OCI-LY7 (cell line): ENCODE results near the gene LILRB2. TPM values are rescaled to one million over a fixed set of nuclear protein-coding genes. Genes with fewer than 3 reads are reported as not detected.

ENCODE experiments used
- BruUV-seq: library from RNA; stranded (reverse); fragments of 400-500 nt; replicated peaks from 2 replicates; lab custom pipeline; 2021; lab: Mats Ljungman, UMichigan
- CTCF ChIA-PET: fragments of 300-600 bp; sonication (Branson Sonifier 250); formaldehyde crosslinking; loops from one replicate; lab custom pipeline; 2022; ENCODE audit warnings: antibody characterized with exemption; ENCODE audit not compliant: unreplicated experiment; lab: Charles Lee
- POLR2A ChIA-PET: fragments of 300-600 bp; sonication (Branson Sonifier 250); formaldehyde crosslinking; loops from one replicate; lab custom pipeline; 2022; ENCODE audit warnings: antibody characterized with exemption; lab: Charles Lee
- DNase-seq: peaks from one replicate; pipeline ENCODE4 v3.0.0-alpha.2; 2015; ENCODE audit warnings: low spot score
- H2AFZ ChIP-seq: fragments of 200-600 bp; sonication (generic), shearing (Covaris generic); 2 replicates; pipeline ENCODE4 v1.6.1; 2014; ENCODE audit warnings: mild to moderate bottlenecking, antibody characterized with exemption, low read length, moderate library complexity
- H3K27ac ChIP-seq: fragments of 200-600 bp; sonication (generic); 2 replicates; pipeline ENCODE4 v1.5.1; 2014; ENCODE audit warnings: mixed run types, low read depth, mild to moderate bottlenecking, moderate library complexity, low read length, inconsistent platforms; ENCODE audit not compliant: poor library complexity, severe bottlenecking
- H3K36me3 ChIP-seq: fragments of 200-600 bp; sonication (generic); 2 replicates; pipeline ENCODE4 v1.6.1; 2014; ENCODE audit warnings: mild to moderate bottlenecking, antibody characterized with exemption, low read length, moderate library complexity, mixed read lengths; ENCODE audit not compliant: insufficient read depth
- H3K4me1 ChIP-seq: fragments of 200-600 bp; sonication (generic); 2 replicates; pipeline ENCODE4 v1.5.1; 2014; ENCODE audit warnings: mild to moderate bottlenecking, low read length; ENCODE audit not compliant: insufficient read depth, poor library complexity, severe bottlenecking
- H3K4me2 ChIP-seq: fragments of 200-600 bp; sonication (generic); 2 replicates; pipeline ENCODE4 v1.6.1; 2014; ENCODE audit warnings: mild to moderate bottlenecking, low read length
- H3K4me3 ChIP-seq: fragments of 200-600 bp; sonication (generic); 2 replicates; pipeline ENCODE4 v1.5.1; 2014; ENCODE audit warnings: mild to moderate bottlenecking, low read depth, low read length; ENCODE audit not compliant: poor library complexity, severe bottlenecking
- H3K79me2 ChIP-seq: fragments of 200-600 bp; sonication (generic); 2 replicates; pipeline ENCODE4 v1.6.1; 2016; ENCODE audit warnings: low read depth, mild to moderate bottlenecking, low read length, moderate library complexity, mixed read lengths; ENCODE audit not compliant: insufficient read depth
- H3K9me2 ChIP-seq: fragments of 200-600 bp; sonication (generic); 2 replicates; pipeline ENCODE4 v1.6.1; 2016; ENCODE audit warnings: mild to moderate bottlenecking, low read length, mixed read lengths; ENCODE audit not compliant: insufficient read depth
- H3K9me3 ChIP-seq: fragments of 200-600 bp; sonication (generic); 2 replicates; pipeline ENCODE4 v1.6.1; 2014; ENCODE audit warnings: mild to moderate bottlenecking, mixed run types, low read length, mixed read lengths
- H4K20me1 ChIP-seq: fragments of 200-600 bp; sonication (generic); 2 replicates; pipeline ENCODE4 v1.6.1; 2014; ENCODE audit warnings: mild to moderate bottlenecking, antibody characterized with exemption, low read length, moderate library complexity, mixed read lengths; ENCODE audit not compliant: insufficient read depth
- CTCF ChIP-seq: fragments of 200-600 bp; sonication (generic); conservative IDR thresholded peaks from 2 replicates; pipeline ENCODE4 v1.5.1; 2014; ENCODE audit warnings: mild to moderate bottlenecking, antibody characterized with exemption, low read length, moderate library complexity, mixed read lengths
- EZH2phosphoT487 ChIP-seq: fragments of 200-600 bp; sonication (generic); IDR thresholded peaks from 2 replicates; pipeline ENCODE4 v1.6.1; 2018; ENCODE audit warnings: low read depth, borderline replicate concordance, mild to moderate bottlenecking, mixed run types, antibody characterized with exemption, low read length, moderate library complexity, mixed read lengths
- intact Hi-C: fragments of 100-400 bp; cut with micrococcal nuclease; formaldehyde crosslinking; loops from one replicate; pipeline ENCODE4 v1.10.0; 2022; ENCODE audit not compliant: unreplicated experiment
- total RNA-seq, 2 experiments: library from RNA; depleted of rRNA in 1 of 2; stranded (reverse); fragments of >200 nt in 1 of 2; shearing (Covaris generic) in 1 of 2; gene quantifications; 2 replicates each; pipeline ENCODE4 v1.2.3, GENCODE V29; 2014 to 2022

LILRB2 gene
- total RNA-seq, 2 experiments from 2014 or later, result not detected

- POLR2A ChIA-PET, result no interaction called here
- Histone ChIP-seq H3K9me3 (peaks cover 6% of the 10 kb centered on the region; the same call in 1 of the 2 replicates), H4K20me1 (no peaks in the 10 kb centered on the region), H2AFZ (no peak overlapping the region), H3K79me2 (no peaks in the 10 kb centered on the region), H3K4me1 (no peaks in the 10 kb centered on the region), H3K36me3 (no peaks in the 10 kb centered on the region), H3K9me2 (no peaks in the 10 kb centered on the region), H3K27ac (no peak overlapping the region), H3K4me2 (no peak overlapping the region), H3K4me3 (no peak overlapping the region)
- BruUV-seq, result no TSS peak
- no peak for DNase-seq
- no peak for TF ChIP-seq EZH2phosphoT487
- TF ChIP-seq CTCF, result no peak
- intact Hi-C loops, result no loop called here
- CTCF ChIA-PET, result no interaction called here
Measured at GRCh38 chr19:54233941-54234340, 47.0 kb downstream of the LILRB2 start.

- Histone ChIP-seq H3K79me2 (no peaks in the 10 kb centered on the region), H3K36me3 (no peaks in the 10 kb centered on the region), H3K27ac (no peak overlapping the region), H4K20me1 (no peaks in the 10 kb centered on the region), H3K4me2 (no peak overlapping the region), H3K9me2 (no peaks in the 10 kb centered on the region), H3K4me1 (no peaks in the 10 kb centered on the region), H3K9me3 (peaks cover 6% of the 10 kb centered on the region; the same call in 1 of the 2 replicates), H3K4me3 (no peak overlapping the region), H2AFZ (no peak overlapping the region)
- DNase-seq, result peak; percentile 76
- ChIA-PET CTCF (no interaction called here), POLR2A (no interaction called here)
- intact Hi-C loops, result loop anchor here (1.0 kb wide), 1 partner anchor 63 kb away; no protein-coding TSS in a partner anchor
- no peak for TF ChIP-seq EZH2phosphoT487
- TF ChIP-seq CTCF, result peak; percentile 99
- BruUV-seq, result no TSS peak
Measured at GRCh38 chr19:54231077-54231931, 49.6 kb downstream of the LILRB2 start.

GRCh38 chr19:54230031-54230430, 50.9 kb downstream of the LILRB2 start:
- no peak for DNase-seq
- H3K36me3 ChIP-seq, result no peaks in the 10 kb centered on the region
- H3K79me2 ChIP-seq, result no peaks in the 10 kb centered on the region
- no peaks in the 10 kb centered on the region for H4K20me1 ChIP-seq
- peaks cover 4% of the 10 kb centered on the region; the same call in 1 of the 2 replicates for H3K9me3 ChIP-seq
- H3K4me3 ChIP-seq, result no peak overlapping the region
- TF ChIP-seq CTCF (no peak), EZH2phosphoT487 (no peak)
- H2AFZ ChIP-seq, result no peak overlapping the region
- ChIA-PET CTCF (no interaction called here), POLR2A (no interaction called here)
- no peak overlapping the region for H3K27ac ChIP-seq
- intact Hi-C loops, result no loop called here
- H3K4me1 ChIP-seq, result no peaks in the 10 kb centered on the region
- no TSS peak for BruUV-seq
- no peak overlapping the region for H3K4me2 ChIP-seq
- H3K9me2 ChIP-seq, result no peaks in the 10 kb centered on the region
